NCI-H2107 treated with DMSO at 0.1 percent for 48 hours (cell line): ENCODE results near the gene LATS1.
"Not testable (repeated sequence)": the region's sequence is repeated elsewhere in the genome, so short reads cannot be mapped to it uniquely, and the experiment has no call there.

Experiments
- DNase-seq: peaks from one replicate; lab custom pipeline; 2025; ENCODE audit not compliant: unreplicated experiment; lab: John Stamatoyannopoulos, UW

Gene LATS1

DNA sequence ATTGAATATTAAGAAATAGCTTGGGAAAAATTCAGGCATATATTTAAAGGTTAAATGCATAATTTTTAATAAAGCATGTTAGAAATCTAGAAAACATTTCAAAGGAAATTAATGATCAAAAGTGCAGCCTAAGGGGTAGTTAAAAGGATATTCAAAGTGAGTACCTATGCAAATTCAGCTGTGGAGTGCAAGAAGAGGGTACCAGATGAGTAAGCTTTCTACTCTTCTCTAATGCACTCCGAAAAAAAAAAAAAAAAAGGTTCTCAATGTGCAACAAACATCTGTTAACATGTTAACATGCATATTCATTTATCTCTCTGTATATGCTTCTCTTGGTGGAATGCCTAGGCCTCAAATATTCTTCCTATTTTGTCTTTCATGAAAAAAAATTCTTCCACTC lies 37.4 kb downstream of the LATS1 start:
- no peak for DNase-seq

DNA sequence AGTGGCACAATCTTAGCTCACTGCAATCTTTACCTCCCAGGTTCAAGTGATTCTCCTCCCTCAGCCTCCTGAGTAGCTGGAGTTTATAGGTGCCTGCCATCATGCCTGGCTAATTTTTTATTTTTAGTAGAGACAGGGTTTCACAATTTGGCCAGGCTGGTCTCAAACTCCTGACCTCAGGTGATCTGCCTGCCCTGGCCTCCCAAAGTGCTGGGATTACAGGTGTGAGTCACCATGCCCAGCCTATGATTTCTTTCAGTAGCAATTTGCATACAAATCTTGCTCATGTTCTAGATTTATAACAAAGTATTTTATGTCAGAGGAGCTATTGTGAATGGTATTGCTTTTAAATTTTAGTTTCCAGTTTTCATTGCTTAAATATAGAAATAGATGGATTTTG lies 45.6 kb downstream of the LATS1 start:
- DNase-seq: not testable (repeated sequence)

- DNase-seq: no peak
Observed at GRCh38 chr6:149660028-149660427, 57.9 kb downstream of the LATS1 start.

DNA sequence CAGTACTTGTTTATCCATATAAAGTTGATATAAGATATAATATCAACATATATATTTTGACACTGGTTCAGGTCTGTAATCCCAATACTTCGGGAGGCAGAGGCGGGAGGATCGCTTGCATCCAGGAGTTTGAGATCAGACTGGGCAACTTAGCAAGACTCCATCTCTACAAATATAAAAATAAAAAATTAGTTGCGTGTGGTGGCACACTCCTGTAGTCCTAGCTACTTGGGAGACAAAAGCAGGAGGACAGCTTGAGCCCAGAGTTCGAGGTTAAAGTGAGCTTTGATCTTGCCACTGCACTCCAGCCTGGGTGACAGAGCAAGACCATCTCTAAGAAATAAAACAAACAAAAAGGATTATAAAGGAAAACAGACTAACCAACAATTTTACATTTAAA lies 60.5 kb downstream of the LATS1 start:
- DNase-seq: no peak

DNA sequence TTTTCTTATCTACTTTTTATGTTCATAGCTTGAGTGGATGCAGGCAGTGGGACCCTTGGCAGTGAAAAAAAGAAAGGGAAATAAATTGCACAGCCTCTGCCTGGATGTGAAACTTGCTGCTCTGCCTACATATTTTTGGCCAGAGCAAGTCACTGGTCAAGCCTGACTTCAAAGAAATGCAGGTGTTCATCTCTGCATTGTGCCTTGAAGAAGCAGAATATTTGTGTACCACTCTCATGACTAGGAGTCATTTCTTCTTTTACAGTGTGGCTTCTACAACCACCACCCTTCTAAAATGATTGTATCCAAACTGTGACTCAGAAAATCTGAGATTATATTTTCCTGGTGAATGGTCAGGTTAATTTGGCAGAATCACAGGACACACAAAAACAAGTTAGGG lies 66.8 kb downstream of the LATS1 start:
- no peak for DNase-seq

DNA sequence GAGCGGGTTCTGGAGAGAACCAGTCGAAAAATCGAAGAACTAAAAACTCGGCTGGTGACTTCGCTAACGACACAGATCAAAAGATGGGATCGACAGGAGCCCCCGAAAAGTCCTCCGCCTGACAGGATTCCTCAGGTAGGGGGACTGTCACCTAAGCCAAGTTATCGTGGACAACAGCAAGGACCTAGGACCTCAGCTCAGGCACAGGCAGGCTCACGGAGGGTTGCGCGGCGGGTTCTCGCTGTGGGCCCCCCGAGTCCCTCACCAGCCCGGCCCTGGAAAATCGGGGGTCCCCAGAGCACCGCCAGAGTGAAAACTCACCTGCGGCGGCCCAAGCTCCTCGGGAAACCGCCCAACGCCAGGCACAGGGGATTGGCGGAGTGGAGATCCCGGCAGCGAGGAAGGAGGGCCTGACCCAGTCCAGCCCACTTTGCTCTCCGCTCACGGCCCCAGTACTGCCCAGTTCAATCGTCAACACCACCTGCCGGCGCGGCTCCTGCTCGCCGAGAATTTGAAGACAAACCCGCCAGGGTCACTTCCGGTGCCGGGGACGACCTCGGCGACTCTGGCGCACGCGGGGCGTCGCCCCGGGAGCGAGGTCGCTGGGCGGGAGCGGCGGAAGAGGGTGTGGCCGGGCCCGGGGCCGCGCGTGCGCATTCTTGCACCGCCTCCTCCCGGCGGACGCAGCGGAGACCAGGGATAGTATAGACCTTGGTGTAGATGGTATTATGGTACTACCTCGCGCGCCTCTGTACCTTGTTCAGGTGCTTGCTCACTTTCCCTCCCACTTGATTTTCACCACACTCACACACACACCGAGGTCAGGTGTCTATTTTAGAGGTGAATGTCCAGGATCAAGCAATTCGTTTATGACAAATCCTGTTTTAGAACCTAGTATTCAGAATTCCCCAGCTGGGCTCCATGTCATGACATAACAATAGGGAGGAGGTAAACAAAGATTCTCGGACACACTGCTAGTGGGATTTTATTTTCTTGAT lies 69.5 kb downstream of the LATS1 start, which contains the start of gene KATNA1:
Gene KATNA1, minus strand, starts transcription at position 567 of the 998 bp plus-strand sequence. CDS start 10,167 bp downstream, outside the sequence.
- DNase-seq: peak; percentile 68

DNA sequence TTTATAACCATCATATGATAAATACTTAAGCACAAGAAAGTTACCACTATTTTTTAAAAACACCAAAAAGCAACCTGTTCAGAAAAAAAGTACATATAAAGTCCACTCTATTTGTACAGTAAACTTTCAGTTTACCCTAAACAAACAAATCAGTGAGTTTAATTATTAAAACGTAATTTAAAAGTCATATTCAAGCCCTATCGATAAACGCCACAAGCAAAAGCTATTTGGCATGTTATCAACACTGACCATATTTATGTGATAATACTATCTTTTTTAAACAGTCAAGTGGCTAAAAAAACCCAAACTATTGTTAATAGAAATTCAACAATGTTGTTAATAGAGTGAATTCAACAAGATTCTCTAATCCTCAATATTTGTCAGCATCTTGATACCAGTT lies 71.3 kb downstream of the LATS1 start:
- DNase-seq: no peak

DNA sequence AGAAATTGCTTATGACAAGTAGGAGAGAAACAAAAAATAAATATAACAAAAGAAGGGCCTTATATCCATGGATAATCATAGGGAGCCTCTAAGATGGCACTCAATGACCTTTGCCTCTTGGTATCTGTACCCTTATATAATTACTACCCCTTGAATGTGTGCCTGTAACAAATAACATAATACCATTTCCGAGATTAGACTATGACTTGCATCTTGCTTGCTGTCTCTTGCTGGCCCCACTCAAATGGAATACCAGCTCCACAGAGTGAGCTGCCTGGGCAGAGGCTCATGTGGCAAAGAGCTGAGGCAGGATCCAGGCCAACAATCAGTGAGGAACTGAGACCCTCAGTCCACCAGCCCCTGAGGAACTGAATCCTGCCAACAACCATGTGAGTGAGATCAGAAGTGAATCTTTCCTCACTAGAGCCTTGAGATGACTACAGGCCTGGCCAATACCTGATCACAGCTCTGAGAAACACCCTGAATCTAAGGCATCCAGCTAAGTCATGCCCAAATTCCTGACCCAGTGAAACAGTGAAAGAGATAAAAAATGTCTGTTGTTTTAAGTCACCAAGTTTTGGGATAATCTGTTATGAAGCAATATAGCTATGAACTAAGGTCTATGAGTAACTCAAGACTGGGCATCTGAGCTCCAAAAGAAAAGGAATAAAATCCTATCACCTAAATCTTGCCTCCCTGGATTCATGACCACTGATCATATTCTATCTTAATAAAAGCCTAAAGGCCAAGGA lies 74.9 kb downstream of the LATS1 start:
- no peak for DNase-seq

- no peak for DNase-seq
Observed at GRCh38 chr6:149636124-149636523, 81.8 kb downstream of the LATS1 start.

DNA sequence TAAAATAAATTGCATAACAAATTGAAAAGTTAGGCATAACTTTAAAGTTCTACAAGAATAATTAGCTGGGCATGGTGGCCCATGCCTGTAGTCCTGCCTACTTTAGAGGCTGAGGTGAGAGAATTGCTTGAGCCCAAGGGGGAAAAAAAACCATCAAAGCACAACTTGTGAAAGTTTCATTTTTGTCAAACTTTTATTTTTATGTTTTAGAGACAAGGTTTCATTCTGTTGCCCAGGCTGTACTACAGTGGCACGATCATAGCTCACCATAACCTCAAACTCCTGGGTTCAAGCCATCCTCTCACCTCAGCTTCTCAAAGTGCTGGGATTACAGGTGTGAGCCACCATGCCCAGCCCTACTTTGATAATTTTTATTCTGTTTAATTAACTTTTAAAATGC lies 83.6 kb downstream of the LATS1 start:
- no peak for DNase-seq

DNA sequence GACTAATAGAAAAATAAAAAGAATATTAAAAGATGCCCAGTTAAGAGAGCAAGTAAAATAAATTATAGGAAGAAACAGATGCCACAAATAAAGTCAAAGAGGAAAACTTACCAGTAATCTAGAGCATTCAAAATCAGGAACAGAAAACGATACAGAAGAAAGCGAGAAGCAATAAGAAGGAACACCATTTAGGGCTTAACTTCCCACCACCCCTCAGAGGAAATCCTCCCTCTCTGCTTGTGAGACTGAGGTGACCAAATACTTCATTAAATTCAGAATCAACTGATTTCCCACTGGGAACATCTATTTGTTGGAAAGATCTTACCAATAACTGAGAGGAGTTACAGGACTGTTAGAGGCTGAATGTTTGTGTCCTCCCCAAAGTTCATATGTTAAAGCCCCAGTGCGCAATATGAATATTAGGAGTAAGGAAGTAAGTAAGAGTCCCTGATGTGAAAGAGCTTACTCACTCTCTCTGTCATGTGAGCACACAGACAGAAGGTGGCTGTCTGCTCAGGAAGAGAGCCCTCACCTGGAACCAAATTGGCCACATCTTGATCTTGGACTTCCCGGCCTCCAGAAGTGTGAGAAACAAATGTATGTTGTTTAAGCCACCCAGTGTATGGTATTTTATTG lies 88.9 kb downstream of the LATS1 start:
- DNase-seq: no peak

GRCh38 chr6:149627672-149628071 lies 90.2 kb downstream of the LATS1 start:
- DNase-seq: no peak

- no peak for DNase-seq
Observed at GRCh38 chr6:149615805-149616204, 102.1 kb downstream of the LATS1 start.

- no peak for DNase-seq
Observed at GRCh38 chr6:149614337-149614736, 103.6 kb downstream of the LATS1 start.

DNA sequence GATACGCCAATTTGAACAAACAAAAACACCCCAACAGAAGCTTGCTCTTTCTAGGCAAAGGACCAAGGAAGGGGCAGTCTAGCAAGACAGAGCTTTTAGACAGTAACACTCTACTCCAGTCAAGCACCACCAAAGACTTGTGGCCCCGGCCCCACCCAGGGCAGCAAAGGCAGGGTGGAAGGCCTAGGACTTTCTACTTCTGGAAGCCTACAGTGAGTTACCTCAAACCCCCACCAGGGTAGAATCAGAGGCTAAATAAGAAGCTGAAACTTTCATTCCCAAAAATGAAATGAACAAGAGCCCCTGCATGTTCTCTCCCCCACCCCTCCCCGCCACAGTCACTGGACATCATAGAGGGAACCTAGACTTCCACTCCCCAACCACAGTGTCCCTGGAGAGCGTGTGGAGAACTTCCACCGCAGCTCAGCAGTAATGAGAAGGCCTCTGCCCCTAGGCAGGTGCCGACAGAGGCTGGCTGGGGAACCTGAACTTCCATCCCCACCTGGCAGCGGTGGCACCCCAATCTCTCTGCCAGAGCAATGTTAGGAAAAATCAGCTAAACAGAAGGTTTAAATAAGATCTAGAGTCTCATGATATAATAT lies 109.4 kb downstream of the LATS1 start:
- DNase-seq: no peak
